Transverse colon (tissue), 4 donors: Measurements from ENCODE around the gene APOC1. TPM values are rescaled to one million over a fixed set of nuclear protein-coding genes. Genes with fewer than 3 reads are reported as not detected.
"Not testable (repeated sequence)": the region's sequence is repeated elsewhere in the genome, so short reads cannot be mapped to it uniquely, and the experiment has no call there.

Experiments
- DNase-seq: peaks from one replicate; pipeline ENCODE4 v3.0.0-alpha.2; 2019
- H3K27ac ChIP-seq, 4 donors: fragments of 200-600 bp; sonication (generic); 2 replicates each; pipeline ENCODE4 v1.5.1; 2016 to 2018; ENCODE audit warnings: inconsistent platforms in 4 of 4
- H3K27me3 ChIP-seq: fragments of 200-600 bp; sonication (generic); 2 replicates; pipeline ENCODE4 v1.5.1; 2017; ENCODE audit warnings: inconsistent platforms
- H3K36me3 ChIP-seq, 4 donors: fragments of 200-600 bp; sonication (generic); 2 replicates each; pipeline ENCODE4 v1.5.1; 2017 to 2019; ENCODE audit warnings: inconsistent platforms in 4 of 4
- H3K4me1 ChIP-seq, 4 donors: fragments of 200-600 bp; sonication (generic); 2 replicates each; pipeline ENCODE4 v1.5.1; 2017 to 2020; ENCODE audit warnings: inconsistent platforms in 4 of 4
- H3K4me3 ChIP-seq, 4 donors: fragments of 200-600 bp; sonication (generic); 1 replicate in 1 of 4; 2 replicates in 3 of 4; pipeline versions ENCODE4 v1.5.1 to v1.6.1; 2017 to 2019; ENCODE audit warnings: inconsistent platforms in 4 of 4
- H3K9me3 ChIP-seq, 2 donors: fragments of 200-600 bp; sonication (generic); 2 replicates each; pipeline ENCODE4 v1.5.1; 2017 to 2019; ENCODE audit warnings: inconsistent platforms in 2 of 2
- CTCF ChIP-seq, 5 experiments: fragments of 200-600 bp in 3 of 5; fragments of 450-650 bp in 2 of 5; sonication (generic) in 3 of 5; IDR thresholded peaks; 1 replicate in 2 of 5; 2 replicates in 3 of 5; pipeline ENCODE4 v1.5.1; 2016 to 2017; ENCODE audit warnings: antibody characterized with exemption in 5 of 5, inconsistent platforms in 3 of 5, mild to moderate bottlenecking in 2 of 5, moderate library complexity in 1 of 5
- EP300 ChIP-seq: sonication (generic); formaldehyde crosslinking; IDR thresholded peaks from one replicate; pipeline ENCODE4 v1.6.1; 2017; ENCODE audit warnings: antibody characterized with exemption, low read depth
- POLR2A ChIP-seq: fragments of 450-650 bp; IDR thresholded peaks from one replicate; pipeline ENCODE4 v1.6.1; 2016; ENCODE audit warnings: antibody characterized with exemption, mild to moderate bottlenecking, moderate library complexity
- POLR2AphosphoS5 ChIP-seq, 3 donors: sonication (generic); formaldehyde crosslinking; IDR thresholded peaks; one replicate each; pipeline ENCODE4 v1.6.1; 2016; ENCODE audit warnings: antibody characterized with exemption in 3 of 3
- WGBS, 2 donors: methylation state at CpG; one replicate each; pipeline ENCODE4 v1.1.5; 2018; ENCODE audit warnings: low coverage in 1 of 2; 5-methylcytosine and 5-hydroxymethylcytosine counted together
- in situ Hi-C, 4 donors: fragments of 200-750 bp; cut with MboI; loops; one replicate each; pipeline versions ENCODE4 v1.15.0 to v1.15.1; 2017; ENCODE audit warnings: low sequenced_read_pairs in 3 of 4, low pct_ligation_motif_present in 1 of 4, low pct_unique_long_range_greater_than_20kb in 1 of 4
- intact Hi-C: fragments of 100-400 bp; cut with DNase I; formaldehyde crosslinking; loops from one replicate; pipeline ENCODE4 v1.15.1; 2023; ENCODE audit warnings: low total_unique reads
- total RNA-seq, 4 donors: library from RNA; depleted of rRNA; stranded (reverse); fragments of >200 nt; gene quantifications; one replicate each; pipeline ENCODE4 v1.1.0, GENCODE V29; 2016

Gene APOC1
- total RNA-seq, 4 donors from 2014 or later, result 10.8 to 48.4 (median 34.8) TPM; not detected in 1

- H3K27me3 ChIP-seq, result no peaks in the 10 kb centered on the region
- WGBS, 2 donors, result 80 to 100% methylated on average over 1 to 17 of the region's 18 CpGs
- no peak overlapping the region for H3K4me3 ChIP-seq
- DNase-seq, result no peak
- TF ChIP-seq POLR2AphosphoS5 (IDR thresholded peaks at IDR 0.05) (no peak), EP300 (no peak), CTCF (IDR thresholded peaks at IDR 0.05) (no peak), POLR2A (no peak)
- peaks cover 0 to 20% (median 9%) of the 10 kb centered on the region in 4 donors for H3K4me1 ChIP-seq
- H3K27ac ChIP-seq, result no peak overlapping the region
- intact Hi-C loops (no loop called here), in situ Hi-C loops (no loop called here)
- no peaks in the 10 kb centered on the region for H3K9me3 ChIP-seq
- H3K36me3 ChIP-seq, result peaks cover 0 to 7% (median 2%) of the 10 kb centered on the region in 4 donors
Observed at GRCh38 chr19:44879309-44880065, 34.9 kb upstream of the APOC1 start.

- WGBS, 2 donors, result 91% methylated on average over 15 of the region's 15 CpGs; no CpG with 5 or more reads in 1 of the 2 donors
- in situ Hi-C loops (no loop called here), intact Hi-C loops (no loop called here)
- no peak for TF ChIP-seq CTCF (IDR thresholded peaks at IDR 0.05)
- TF ChIP-seq EP300, result no peak
- no peak for TF ChIP-seq POLR2AphosphoS5 (IDR thresholded peaks at IDR 0.05)
- TF ChIP-seq POLR2A, result no peak
- no peak overlapping the region for H3K4me3 ChIP-seq
- H3K27me3 ChIP-seq, result no peaks in the 10 kb centered on the region
- no peaks in the 10 kb centered on the region for H3K9me3 ChIP-seq
- no peaks in the 10 kb centered on the region for H3K4me1 ChIP-seq
- H3K27ac ChIP-seq, result no peak overlapping the region
- DNase-seq, result no peak
- H3K36me3 ChIP-seq, result peaks cover 0 to 6% (median 0%) of the 10 kb centered on the region in 4 donors
Observed at GRCh38 chr19:44882063-44882462, 32.3 kb upstream of the APOC1 start.

- intact Hi-C loops, result not testable (repeated sequence)
Observed at GRCh38 chr19:44882619-44883397, 31.6 kb upstream of the APOC1 start.

GRCh38 chr19:44883922-44884321 is 30.5 kb upstream of the APOC1 start:
- Histone ChIP-seq H3K36me3 (peaks cover 0 to 6% (median 0%) of the 10 kb centered on the region in 4 donors), H3K27me3 (no peaks in the 10 kb centered on the region), H3K9me3 (no peaks in the 10 kb centered on the region), H3K4me3 (no peak overlapping the region), H3K27ac (no peak overlapping the region), H3K4me1 (no peaks in the 10 kb centered on the region)
- in situ Hi-C loops (no loop called here), intact Hi-C loops (no loop called here)
- no peak for DNase-seq
- TF ChIP-seq POLR2A (no peak), CTCF (IDR thresholded peaks at IDR 0.05) (no peak), POLR2AphosphoS5 (IDR thresholded peaks at IDR 0.05) (no peak), EP300 (no peak)
- WGBS, 2 donors, result 87% methylated on average over 5 of the region's 5 CpGs; no CpG with 5 or more reads in 1 of the 2 donors

More at GRCh38 chr19:44882619-44883397, 31.6 kb upstream of the APOC1 start:
- H3K4me3 ChIP-seq, in situ Hi-C loops, H3K9me3 ChIP-seq, DNase-seq, H3K4me1 ChIP-seq, H3K27ac ChIP-seq, H3K36me3 ChIP-seq, H3K27me3 ChIP-seq: not testable (repeated sequence)
- 92 to 94% methylated on average over 9 to 19 of the region's 19 CpGs for WGBS, 2 donors
